Smooth muscle cell (in vitro differentiated cells): ENCODE data around the gene MTMR11. TPM values are rescaled to one million over a fixed set of nuclear protein-coding genes. Genes with fewer than 3 reads are reported as not detected.

ENCODE experiments used
- DNase-seq: peaks from one replicate; lab custom pipeline; 2025; ENCODE audit not compliant: unreplicated experiment; lab: John Stamatoyannopoulos, UW
- H2AFZ ChIP-seq: fragments of 200-600 bp; sonication (generic); 2 replicates; pipeline ENCODE4 v1.6.0; 2016; ENCODE audit warnings: antibody characterized with exemption, low read depth, mild to moderate bottlenecking
- H3F3A ChIP-seq: fragments of 200-600 bp; sonication (generic); 2 replicates; pipeline ENCODE4 v1.6.0; 2017; ENCODE audit warnings: antibody characterized with exemption, low read depth
- H3K27ac ChIP-seq: fragments of 200-600 bp; sonication (generic); 2 replicates; pipeline ENCODE4 v1.5.1; 2016; ENCODE audit warnings: low read depth, mild to moderate bottlenecking
- H3K27me3 ChIP-seq: fragments of 200-600 bp; sonication (generic); 2 replicates; pipeline ENCODE4 v1.6.1; 2016; ENCODE audit warnings: low read depth, mild to moderate bottlenecking
- H3K36me3 ChIP-seq: fragments of 200-600 bp; sonication (generic); 2 replicates; pipeline ENCODE4 v1.5.1; 2016; ENCODE audit warnings: low read depth
- H3K4me1 ChIP-seq: fragments of 200-600 bp; sonication (generic); 2 replicates; pipeline ENCODE4 v1.5.1; 2016; ENCODE audit warnings: low read depth
- H3K4me2 ChIP-seq: fragments of 200-600 bp; sonication (generic); 2 replicates; pipeline ENCODE4 v1.6.0; 2016; ENCODE audit warnings: mild to moderate bottlenecking
- H3K4me3 ChIP-seq: fragments of 200-600 bp; sonication (generic); 2 replicates; pipeline ENCODE4 v1.5.1; 2016; ENCODE audit warnings: mild to moderate bottlenecking
- H3K79me2 ChIP-seq: fragments of 200-600 bp; sonication (generic); 2 replicates; pipeline ENCODE4 v1.6.0; 2016; ENCODE audit warnings: low read depth, mild to moderate bottlenecking
- H3K9ac ChIP-seq: fragments of 200-600 bp; sonication (generic); 2 replicates; pipeline ENCODE4 v1.6.0; 2016; ENCODE audit warnings: low read depth
- H3K9me3 ChIP-seq: fragments of 200-600 bp; sonication (generic); replicated peaks from 2 replicates; pipeline ENCODE4 v1.5.1; 2016; ENCODE audit warnings: low read depth
- H4K20me1 ChIP-seq: fragments of 200-600 bp; sonication (generic); 2 replicates; pipeline ENCODE4 v1.6.0; 2016; ENCODE audit warnings: low read depth
- WGBS: methylation state at CpG from one replicate; pipeline ENCODE4 v1.1.7; 2016; ENCODE audit warnings: low lambda C conversion rate; 5-methylcytosine and 5-hydroxymethylcytosine counted together
- polyA plus RNA-seq: library from polyadenylated mRNA; unstranded; fragments of >200 nt; fragmentation: Nextera tagmentation; extraction: Ambion mirVana; gene quantifications from 2 replicates; pipeline ENCODE4 v1.2.1, GENCODE V29; 2016
- total RNA-seq: library from RNA; depleted of rRNA; stranded (reverse); fragments of >200 nt; gene quantifications from 2 replicates; pipeline ENCODE4 v1.2.3, GENCODE V29; 2014
- TF ChIP-seq, protein P1 (sequence below): fragments of 200-600 bp; sonication (generic); IDR thresholded peaks from 2 replicates; pipeline ENCODE4 v1.5.1; 2017; ENCODE audit warnings: borderline replicate concordance, mild to moderate bottlenecking, antibody characterized with exemption; ENCODE audit not compliant: insufficient read depth, poor library complexity, severe bottlenecking

The MTMR11 gene, protein sequence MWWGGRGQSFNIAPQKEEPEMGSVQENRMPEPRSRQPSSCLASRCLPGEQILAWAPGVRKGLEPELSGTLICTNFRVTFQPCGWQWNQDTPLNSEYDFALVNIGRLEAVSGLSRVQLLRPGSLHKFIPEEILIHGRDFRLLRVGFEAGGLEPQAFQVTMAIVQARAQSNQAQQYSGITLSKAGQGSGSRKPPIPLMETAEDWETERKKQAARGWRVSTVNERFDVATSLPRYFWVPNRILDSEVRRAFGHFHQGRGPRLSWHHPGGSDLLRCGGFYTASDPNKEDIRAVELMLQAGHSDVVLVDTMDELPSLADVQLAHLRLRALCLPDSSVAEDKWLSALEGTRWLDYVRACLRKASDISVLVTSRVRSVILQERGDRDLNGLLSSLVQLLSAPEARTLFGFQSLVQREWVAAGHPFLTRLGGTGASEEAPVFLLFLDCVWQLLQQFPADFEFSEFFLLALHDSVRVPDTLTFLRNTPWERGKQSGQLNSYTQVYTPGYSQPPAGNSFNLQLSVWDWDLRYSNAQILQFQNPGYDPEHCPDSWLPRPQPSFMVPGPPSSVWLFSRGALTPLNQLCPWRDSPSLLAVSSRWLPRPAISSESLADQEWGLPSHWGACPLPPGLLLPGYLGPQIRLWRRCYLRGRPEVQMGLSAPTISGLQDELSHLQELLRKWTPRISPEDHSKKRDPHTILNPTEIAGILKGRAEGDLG
- total RNA-seq (19.4 and 23.5 TPM in 2 replicates), polyA plus RNA-seq (17.2 and 18.2 TPM in 2 replicates)

DNA sequence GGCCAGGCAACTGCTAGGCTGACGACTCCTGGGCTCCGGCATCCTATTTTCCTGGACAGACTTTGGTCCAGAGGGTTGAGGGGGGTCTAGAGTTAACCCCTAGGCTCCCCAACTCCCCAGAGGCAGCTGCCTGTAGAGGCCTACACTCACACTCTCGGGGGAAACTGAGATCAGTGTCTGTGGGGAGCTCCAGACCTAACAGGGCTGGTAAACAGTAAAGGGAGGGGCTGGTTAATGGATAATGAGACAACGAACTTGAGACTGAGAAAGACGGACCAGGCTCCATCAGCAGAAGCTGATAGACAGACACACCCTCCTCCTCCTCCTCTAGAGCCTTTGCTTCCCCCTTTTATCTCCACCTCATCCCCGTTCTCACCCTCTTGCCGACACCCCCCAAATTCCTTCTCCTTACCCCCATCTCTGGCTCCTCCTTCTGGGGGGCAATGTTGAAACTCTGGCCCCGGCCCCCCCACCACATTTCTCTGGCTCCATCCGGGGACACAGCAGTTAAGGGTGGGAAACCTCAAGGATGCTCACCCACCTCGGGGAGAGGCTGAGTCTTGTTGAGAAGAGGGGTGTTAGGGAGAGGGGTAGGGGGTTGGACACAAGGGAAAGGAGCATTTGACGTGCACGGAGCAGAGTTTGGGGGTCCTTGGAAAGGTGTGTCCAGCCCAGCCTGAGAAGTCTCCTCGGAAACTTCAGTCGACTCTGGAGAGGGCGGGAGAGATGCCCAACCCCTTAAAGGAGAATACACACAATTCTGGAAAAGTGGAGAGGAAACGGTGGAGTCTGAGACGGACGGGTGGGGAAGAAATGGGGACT lies at the start of gene MTMR11:
Gene MTMR11, minus strand, starts transcription at position 710 of the 822 bp plus-strand sequence. Its CDS starts 232 bp downstream, at position 478.
- TF ChIP-seq, protein P1, sequence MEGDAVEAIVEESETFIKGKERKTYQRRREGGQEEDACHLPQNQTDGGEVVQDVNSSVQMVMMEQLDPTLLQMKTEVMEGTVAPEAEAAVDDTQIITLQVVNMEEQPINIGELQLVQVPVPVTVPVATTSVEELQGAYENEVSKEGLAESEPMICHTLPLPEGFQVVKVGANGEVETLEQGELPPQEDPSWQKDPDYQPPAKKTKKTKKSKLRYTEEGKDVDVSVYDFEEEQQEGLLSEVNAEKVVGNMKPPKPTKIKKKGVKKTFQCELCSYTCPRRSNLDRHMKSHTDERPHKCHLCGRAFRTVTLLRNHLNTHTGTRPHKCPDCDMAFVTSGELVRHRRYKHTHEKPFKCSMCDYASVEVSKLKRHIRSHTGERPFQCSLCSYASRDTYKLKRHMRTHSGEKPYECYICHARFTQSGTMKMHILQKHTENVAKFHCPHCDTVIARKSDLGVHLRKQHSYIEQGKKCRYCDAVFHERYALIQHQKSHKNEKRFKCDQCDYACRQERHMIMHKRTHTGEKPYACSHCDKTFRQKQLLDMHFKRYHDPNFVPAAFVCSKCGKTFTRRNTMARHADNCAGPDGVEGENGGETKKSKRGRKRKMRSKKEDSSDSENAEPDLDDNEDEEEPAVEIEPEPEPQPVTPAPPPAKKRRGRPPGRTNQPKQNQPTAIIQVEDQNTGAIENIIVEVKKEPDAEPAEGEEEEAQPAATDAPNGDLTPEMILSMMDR = no peak
- Histone ChIP-seq H3K4me1 (peaks cover 13% of the 10 kb centered on the region), H3K27ac (peak within 1 kb of the TSS; percentile 93), H3F3A (peaks cover 19% of the 10 kb centered on the region), H3K36me3 (no peaks in the 10 kb centered on the region), H3K9ac (peak within 1 kb of the TSS; percentile 57), H3K4me3 (peak within 1 kb of the TSS; percentile 72), H4K20me1 (no peaks in the 10 kb centered on the region), H3K9me3 (no peaks in the 10 kb centered on the region), H3K27me3 (no peaks in the 10 kb centered on the region), H2AFZ (peak within 1 kb of the TSS; percentile 11), H3K4me2 (peak within 1 kb of the TSS; percentile 95), H3K79me2 (no peaks in the 10 kb centered on the region)
- WGBS = 18% methylated on average over 18 of the region's 18 CpGs
- DNase-seq = no peak

DNA sequence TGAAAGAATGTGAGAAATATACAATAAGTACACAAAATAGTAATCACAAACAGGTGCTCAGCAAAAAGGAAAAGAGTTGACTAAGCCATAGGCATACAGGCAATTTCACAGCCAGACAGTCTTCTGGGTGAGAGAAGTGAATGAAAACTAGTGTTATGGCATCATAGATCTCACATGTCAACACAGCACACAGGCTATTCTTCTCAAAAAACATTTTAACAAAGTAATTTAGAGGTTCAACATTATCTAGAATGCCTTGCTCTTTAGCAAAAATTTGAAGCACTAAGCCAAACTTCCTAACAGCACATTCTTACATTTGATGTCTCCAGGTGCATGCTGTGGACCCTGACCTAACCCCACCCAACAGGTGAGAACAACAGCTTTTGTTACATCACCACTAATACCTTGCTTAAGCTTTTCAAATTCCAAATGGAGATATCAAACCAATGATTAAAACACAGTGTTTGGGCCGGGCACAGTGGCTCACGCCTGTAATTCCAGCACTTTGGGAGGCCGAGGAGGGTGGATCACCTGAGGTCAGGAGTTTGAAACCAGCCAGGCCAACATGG lies 43.4 kb upstream of the MTMR11 start:
- Histone ChIP-seq H3K27ac (no peak overlapping the region), H3K4me3 (no peak overlapping the region), H3K9ac (no peak overlapping the region), H3K79me2 (peaks cover 82% of the 10 kb centered on the region), H3K9me3 (no peaks in the 10 kb centered on the region), H4K20me1 (peaks cover 64% of the 10 kb centered on the region), H3K27me3 (no peaks in the 10 kb centered on the region), H3K36me3 (peaks cover 4% of the 10 kb centered on the region), H3F3A (no peaks in the 10 kb centered on the region), H2AFZ (no peak overlapping the region), H3K4me1 (no peaks in the 10 kb centered on the region), H3K4me2 (no peak overlapping the region)
- 91% methylated on average over 3 of the region's 3 CpGs for WGBS
- no peak for DNase-seq
- TF ChIP-seq, protein P1 = no peak

DNA sequence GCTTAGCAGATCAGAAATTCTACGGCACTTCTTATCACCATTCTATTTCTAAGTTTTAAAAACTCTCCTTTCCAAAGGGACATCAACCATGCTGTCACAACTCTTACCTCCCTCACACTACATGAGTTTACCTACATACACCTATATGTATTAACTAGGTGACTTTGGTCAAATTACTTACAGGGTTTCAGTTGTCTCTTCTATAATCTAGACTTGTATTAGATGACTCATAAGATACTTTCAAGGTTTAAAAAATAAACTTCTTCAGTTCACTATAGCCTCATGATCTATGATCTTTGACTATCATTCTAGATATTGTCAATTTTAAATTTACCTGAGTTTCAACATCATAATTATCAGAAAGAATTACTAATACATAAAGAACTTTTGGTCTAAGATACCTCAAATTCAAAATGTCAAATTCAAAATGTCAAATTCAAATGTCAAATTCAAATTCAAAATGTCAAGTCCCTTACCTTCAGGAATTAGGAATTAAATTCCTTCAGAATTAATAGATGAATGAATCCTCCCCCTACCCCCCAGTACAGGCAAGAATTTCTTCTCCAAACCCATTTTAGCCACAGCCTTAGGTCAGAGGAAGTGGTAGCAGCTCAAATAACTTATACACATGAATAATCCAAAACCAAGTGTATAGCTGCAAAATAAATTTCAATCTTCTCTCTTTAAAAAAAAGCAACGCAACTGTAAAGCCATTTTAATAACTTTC lies 42.7 kb upstream of the MTMR11 start:
- 90% methylated on average over 2 of the region's 2 CpGs for WGBS
- Histone ChIP-seq H3F3A (no peaks in the 10 kb centered on the region), H3K9ac (no peak overlapping the region), H4K20me1 (peaks cover 57% of the 10 kb centered on the region), H3K4me2 (no peak overlapping the region), H3K27me3 (no peaks in the 10 kb centered on the region), H3K36me3 (peaks cover 6% of the 10 kb centered on the region), H3K79me2 (peaks cover 75% of the 10 kb centered on the region), H2AFZ (no peak overlapping the region), H3K4me3 (no peak overlapping the region), H3K9me3 (no peaks in the 10 kb centered on the region), H3K4me1 (no peaks in the 10 kb centered on the region), H3K27ac (no peak overlapping the region)
- TF ChIP-seq, protein P1 = no peak
- no peak for DNase-seq
